ENCODE measurements around the gene RADIL. TPM values are rescaled to one million over a fixed set of nuclear protein-coding genes. Genes with fewer than 3 reads are reported as not detected.

The RADIL gene
- total RNA-seq, 1 donor from 2014 or later = 0.86 TPM

DNA sequence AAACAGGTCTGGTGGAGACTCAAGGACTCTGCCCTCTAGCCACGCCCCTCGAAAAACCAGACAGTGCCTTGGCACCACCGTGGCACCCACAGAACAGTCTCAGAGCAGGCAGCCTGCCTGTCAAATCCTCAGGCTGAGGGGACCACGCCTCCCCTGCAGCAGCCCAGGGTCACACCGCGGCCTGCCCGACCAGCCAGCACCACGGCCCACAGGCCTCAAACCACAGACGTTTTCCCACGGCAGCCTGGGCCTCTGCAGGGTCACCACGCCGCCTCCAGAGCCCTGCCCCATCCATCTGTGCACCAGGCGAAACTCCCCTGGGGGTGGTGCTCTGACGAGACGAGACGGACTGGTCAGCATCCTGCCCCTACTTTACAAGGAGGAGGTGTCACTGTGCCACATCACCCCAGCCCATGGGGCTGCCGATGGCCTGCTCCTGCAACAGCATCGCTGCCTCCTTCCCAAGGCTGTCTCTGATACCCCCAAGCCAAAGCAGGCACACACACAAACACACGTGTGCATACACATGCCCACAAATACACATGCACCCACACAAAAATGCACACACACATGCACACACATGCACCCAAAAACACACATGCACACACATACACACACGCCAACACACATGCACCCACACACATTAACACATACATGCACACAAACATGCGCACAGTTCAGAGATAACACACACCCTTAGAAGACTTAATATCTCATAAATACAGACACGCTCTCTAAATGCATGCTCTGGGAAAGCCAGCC lies 46.3 kb downstream of the RADIL start:
- no peak overlapping the region for H3K27ac ChIP-seq (ENCODE audit: low read depth, low read length)
- Mint-ChIP-seq H3K4me1 (ENCODE audit: low read depth, unreplicated experiment) (peaks cover 6% of the 10 kb centered on the region), H3K27ac (ENCODE audit: unreplicated experiment) (no peak overlapping the region), H3K27me3 (ENCODE audit: low read depth, unreplicated experiment) (peaks cover 11% of the 10 kb centered on the region), H3K4me3 (ENCODE audit: unreplicated experiment) (no peak overlapping the region), H3K36me3 (ENCODE audit: low read depth, unreplicated experiment) (no peaks in the 10 kb centered on the region), H3K9me3 (ENCODE audit: unreplicated experiment) (no peaks in the 10 kb centered on the region)
- no peak overlapping the region for H3K4me2 ChIP-seq (ENCODE audit: low read length)
- no peaks in the 10 kb centered on the region for H4K20me1 ChIP-seq (ENCODE audit: insufficient read depth, low read length)
- H3K36me3 ChIP-seq (ENCODE audit: insufficient read depth, low read length) = no peaks in the 10 kb centered on the region
- H3K9ac ChIP-seq (ENCODE audit: low read length) = no peak overlapping the region
- TF ChIP-seq, protein P1, sequence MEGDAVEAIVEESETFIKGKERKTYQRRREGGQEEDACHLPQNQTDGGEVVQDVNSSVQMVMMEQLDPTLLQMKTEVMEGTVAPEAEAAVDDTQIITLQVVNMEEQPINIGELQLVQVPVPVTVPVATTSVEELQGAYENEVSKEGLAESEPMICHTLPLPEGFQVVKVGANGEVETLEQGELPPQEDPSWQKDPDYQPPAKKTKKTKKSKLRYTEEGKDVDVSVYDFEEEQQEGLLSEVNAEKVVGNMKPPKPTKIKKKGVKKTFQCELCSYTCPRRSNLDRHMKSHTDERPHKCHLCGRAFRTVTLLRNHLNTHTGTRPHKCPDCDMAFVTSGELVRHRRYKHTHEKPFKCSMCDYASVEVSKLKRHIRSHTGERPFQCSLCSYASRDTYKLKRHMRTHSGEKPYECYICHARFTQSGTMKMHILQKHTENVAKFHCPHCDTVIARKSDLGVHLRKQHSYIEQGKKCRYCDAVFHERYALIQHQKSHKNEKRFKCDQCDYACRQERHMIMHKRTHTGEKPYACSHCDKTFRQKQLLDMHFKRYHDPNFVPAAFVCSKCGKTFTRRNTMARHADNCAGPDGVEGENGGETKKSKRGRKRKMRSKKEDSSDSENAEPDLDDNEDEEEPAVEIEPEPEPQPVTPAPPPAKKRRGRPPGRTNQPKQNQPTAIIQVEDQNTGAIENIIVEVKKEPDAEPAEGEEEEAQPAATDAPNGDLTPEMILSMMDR (IDR thresholded peaks at IDR 0.05; ENCODE audit: insufficient read depth, low read depth, low read length) = no peak
- no peak for TF ChIP-seq EZH2 (IDR thresholded peaks at IDR 0.05; ENCODE audit: insufficient read depth, low read length)
- H3K9me3 ChIP-seq (ENCODE audit: insufficient read depth, low read depth, low read length) = no peaks in the 10 kb centered on the region
- no peak overlapping the region for H2AFZ ChIP-seq (ENCODE audit: low read depth, low read length)
- no peaks in the 10 kb centered on the region for H3K27me3 ChIP-seq (ENCODE audit: insufficient read depth, low read length)
- H3K79me2 ChIP-seq (ENCODE audit: insufficient read depth, low read length) = no peaks in the 10 kb centered on the region
- DNase-seq (ENCODE audit: low read depth) = no peak
- H3K4me3 ChIP-seq (ENCODE audit: insufficient read depth, low read depth, low read length) = no peak overlapping the region
- FAIRE-seq = no peak
- no peaks in the 10 kb centered on the region for H3K4me1 ChIP-seq (ENCODE audit: insufficient read depth, low read length)

DNA sequence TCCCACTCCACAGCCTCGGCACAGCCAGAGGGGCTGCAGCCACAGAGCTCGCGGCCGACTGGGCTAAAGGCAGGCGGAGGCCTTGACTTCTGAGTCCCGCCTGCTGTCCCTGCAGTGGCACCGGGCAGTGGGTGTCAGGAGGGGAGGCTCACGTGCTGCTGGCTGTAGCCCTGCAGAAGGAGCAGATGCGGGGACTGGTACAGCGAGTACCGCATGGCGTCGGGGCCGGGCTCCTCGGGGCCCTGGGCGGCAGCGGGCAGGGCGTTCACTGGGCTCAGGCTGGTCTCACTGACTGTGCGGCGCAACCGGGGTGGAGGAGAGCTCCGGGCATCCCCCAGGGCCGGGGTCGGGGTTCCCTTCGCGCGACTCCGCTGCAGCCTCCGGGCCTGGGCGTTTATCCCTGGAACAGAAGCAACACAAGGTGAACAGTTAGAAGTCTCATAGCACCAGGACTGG lies 47.3 kb downstream of the RADIL start:
- Histone ChIP-seq H2AFZ (ENCODE audit: low read depth, low read length) (no peak overlapping the region), H3K4me1 (ENCODE audit: insufficient read depth, low read length) (no peaks in the 10 kb centered on the region), H3K27me3 (ENCODE audit: insufficient read depth, low read length) (no peaks in the 10 kb centered on the region), H3K27ac (ENCODE audit: low read depth, low read length) (no peak overlapping the region), H3K79me2 (ENCODE audit: insufficient read depth, low read length) (no peaks in the 10 kb centered on the region), H3K9ac (ENCODE audit: low read length) (no peak overlapping the region), H4K20me1 (ENCODE audit: insufficient read depth, low read length) (no peaks in the 10 kb centered on the region), H3K36me3 (ENCODE audit: insufficient read depth, low read length) (no peaks in the 10 kb centered on the region), H3K9me3 (ENCODE audit: insufficient read depth, low read depth, low read length) (no peaks in the 10 kb centered on the region), H3K4me3 (ENCODE audit: insufficient read depth, low read depth, low read length) (no peak overlapping the region), H3K4me2 (ENCODE audit: low read length) (no peak overlapping the region)
- H3K36me3 Mint-ChIP-seq (ENCODE audit: low read depth, unreplicated experiment) = no peaks in the 10 kb centered on the region
- peaks cover 6% of the 10 kb centered on the region for H3K4me1 Mint-ChIP-seq (ENCODE audit: low read depth, unreplicated experiment)
- no peak overlapping the region for H3K4me3 Mint-ChIP-seq (ENCODE audit: unreplicated experiment)
- FAIRE-seq (no peak), DNase-seq (ENCODE audit: low read depth) (no peak)
- TF ChIP-seq, protein P1 (IDR thresholded peaks at IDR 0.05; ENCODE audit: insufficient read depth, low read depth, low read length) = no peak
- no peak for TF ChIP-seq EZH2 (IDR thresholded peaks at IDR 0.05; ENCODE audit: insufficient read depth, low read length)
- H3K9me3 Mint-ChIP-seq (ENCODE audit: unreplicated experiment) = no peaks in the 10 kb centered on the region
- H3K27ac Mint-ChIP-seq (ENCODE audit: unreplicated experiment) = no peak overlapping the region
- peaks cover 12% of the 10 kb centered on the region for H3K27me3 Mint-ChIP-seq (ENCODE audit: low read depth, unreplicated experiment)
